GM19372 (cell line): Measurements from ENCODE around the gene CFAP65.

Source experiments
- ATAC-seq: cut with Tn5 transposase; IDR thresholded peaks from one replicate; pipeline ENCODE4 v1.9.1; 2021; ENCODE audit warnings: mild to moderate bottlenecking, low read depth, moderate library complexity; ENCODE audit not compliant: unreplicated experiment

The CFAP65 gene

GRCh38 chr2:219041252-219041651, at the start of gene CFAP65:
CFAP65 (minus strand) TSS chr2:219041516; CDS start chr2:219039048, 2,468 bp downstream.
- ATAC-seq, result no peak

GRCh38 chr2:219090436-219091299, 49.4 kb upstream of the CFAP65 start:
- no peak for ATAC-seq

- no peak for ATAC-seq
These were observed 48.0 kb upstream of the CFAP65 start for GRCh38 chr2:219089330-219089729.

- no peak for ATAC-seq
These were observed 46.5 kb upstream of the CFAP65 start for GRCh38 chr2:219087848-219088247.

GRCh38 chr2:219087361-219087760, 46.0 kb upstream of the CFAP65 start:
- no peak for ATAC-seq

GRCh38 chr2:219086196-219086595, 44.9 kb upstream of the CFAP65 start:
- ATAC-seq, result no peak

- no peak for ATAC-seq
These were observed 43.5 kb upstream of the CFAP65 start for GRCh38 chr2:219084791-219085190.

- no peak for ATAC-seq
These were observed 41.1 kb upstream of the CFAP65 start for GRCh38 chr2:219082332-219082958.

GRCh38 chr2:219081701-219082331, 40.5 kb upstream of the CFAP65 start:
- ATAC-seq, result no peak

GRCh38 chr2:219081096-219081495, 39.8 kb upstream of the CFAP65 start:
- no peak for ATAC-seq

GRCh38 chr2:219079417-219079816, 38.1 kb upstream of the CFAP65 start:
- ATAC-seq, result no peak

- no peak for ATAC-seq
These were observed 37.6 kb upstream of the CFAP65 start for GRCh38 chr2:219078951-219079350.

- no peak for ATAC-seq
These were observed 36.8 kb upstream of the CFAP65 start for GRCh38 chr2:219078126-219078525.

GRCh38 chr2:219076253-219076652, 34.9 kb upstream of the CFAP65 start:
- ATAC-seq, result no peak

GRCh38 chr2:219073413-219074129, 32.3 kb upstream of the CFAP65 start:
- ATAC-seq, result no peak

- no peak for ATAC-seq
These were observed 31.5 kb upstream of the CFAP65 start for GRCh38 chr2:219072741-219073250.

- ATAC-seq, result no peak
These were observed 30.0 kb upstream of the CFAP65 start for GRCh38 chr2:219071131-219071816.

- ATAC-seq, result no peak
These were observed 24.2 kb upstream of the CFAP65 start for GRCh38 chr2:219065484-219065883.

GRCh38 chr2:219062081-219062480, 20.8 kb upstream of the CFAP65 start:
- no peak for ATAC-seq
